Thymus (tissue), 11 donors: Measurements from ENCODE around the gene DACT3. TPM values are rescaled to one million over a fixed set of nuclear protein-coding genes. Genes with fewer than 3 reads are reported as not detected.

ENCODE experiments used
- DNase-seq, 9 donors: peaks; one replicate each; pipeline ENCODE4 v3.0.0-alpha.2; 2013; ENCODE audit warnings: low spot score in 9 of 9, low read depth in 6 of 9, missing footprints in 1 of 9
- H3K27ac ChIP-seq, 2 donors: one replicate each; pipeline ENCODE4 v1.5.1; 2013; ENCODE audit warnings: control low read depth in 1 of 2, low read depth in 1 of 2, low read length in 1 of 2, mild to moderate bottlenecking in 1 of 2, moderate library complexity in 1 of 2
- H3K27me3 ChIP-seq, 2 donors: one replicate each; pipeline ENCODE4 v1.5.1; 2013; ENCODE audit warnings: low read length in 1 of 2; ENCODE audit not compliant: control insufficient read depth in 2 of 2, insufficient read depth in 1 of 2
- H3K36me3 ChIP-seq, 2 donors: one replicate each; pipeline ENCODE4 v1.5.1; 2013; ENCODE audit warnings: low read length in 1 of 2, mild to moderate bottlenecking in 1 of 2, moderate library complexity in 1 of 2; ENCODE audit not compliant: control insufficient read depth in 2 of 2, insufficient read depth in 2 of 2
- H3K4me1 ChIP-seq, 2 donors: one replicate each; pipeline ENCODE4 v1.5.1; 2013; ENCODE audit warnings: low read length in 2 of 2; ENCODE audit not compliant: control insufficient read depth in 2 of 2, insufficient read depth in 2 of 2
- H3K4me3 ChIP-seq, 2 donors: one replicate each; pipeline ENCODE4 v1.5.1; 2013; ENCODE audit warnings: low read length in 2 of 2, control low read depth in 1 of 2, mild to moderate bottlenecking in 1 of 2
- H3K9me3 ChIP-seq, 2 donors: one replicate each; pipeline ENCODE4 v1.5.1; 2013; ENCODE audit warnings: low read length in 1 of 2, mild to moderate bottlenecking in 1 of 2; ENCODE audit not compliant: control insufficient read depth in 2 of 2, insufficient read depth in 1 of 2
- WGBS: extraction: QIAGEN DNeasy Blood & Tissue Kit; methylation state at CpG from one replicate; pipeline ENCODE4 v1.1.7; 2013; 5-methylcytosine and 5-hydroxymethylcytosine counted together
- polyA plus RNA-seq: library from polyadenylated mRNA; stranded (reverse); fragments of 200-250 nt; gene quantifications from one replicate; pipeline ENCODE4 v1.2.3, GENCODE V29; 2013
- total RNA-seq: library from RNA; stranded (reverse); fragments of 120-200 nt; gene quantifications from one replicate; pipeline ENCODE4 v1.2.4, GENCODE V29; 2013
- donor health status: healthy.

DACT3 gene
- total and polyA plus RNA-seq, 2 donors: 1.2 to 3.4 TPM

GRCh38 chr19:46620716-46621115 lies 40.3 kb downstream of the DACT3 start:
- Histone ChIP-seq H3K27me3 (peaks cover 0 to 8% of the 10 kb centered on the region in 2 donors), H3K36me3 (no peaks in the 10 kb centered on the region), H3K4me1 (peaks cover 31 to 75% of the 10 kb centered on the region in 2 donors), H3K9me3 (no peaks in the 10 kb centered on the region), H3K4me3 (no peak overlapping the region), H3K27ac (peak overlapping the region in 1 of 2 donors; percentile 33)
- WGBS: 91% methylated on average over 6 of the region's 6 CpGs
- no peak for DNase-seq

DNA sequence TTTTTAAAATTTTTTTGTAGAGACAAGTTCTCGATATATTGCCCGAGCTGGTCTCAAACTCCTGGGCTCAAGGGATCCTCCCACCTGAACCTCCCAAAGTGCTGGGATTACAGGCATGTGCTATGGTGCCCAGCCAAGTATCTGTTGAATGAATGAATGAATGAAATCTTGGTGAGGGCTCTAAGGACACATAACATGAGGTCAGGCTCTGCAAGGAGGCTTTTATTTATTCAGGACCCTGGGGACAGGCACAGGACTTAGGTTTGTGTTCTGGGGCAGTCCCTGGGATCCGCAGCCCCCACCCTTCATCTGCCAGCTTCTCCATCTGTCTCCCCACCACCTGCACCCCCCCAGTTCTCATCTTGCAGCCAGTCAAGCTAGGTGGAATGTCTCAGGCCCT lies 40.7 kb downstream of the DACT3 start:
- no peaks in the 10 kb centered on the region for H3K9me3 ChIP-seq
- peak overlapping the region; percentile 33 to 49 for H3K27ac ChIP-seq
- H3K36me3 ChIP-seq: no peaks in the 10 kb centered on the region
- DNase-seq: no peak
- peaks cover 31 to 72% of the 10 kb centered on the region in 2 donors for H3K4me1 ChIP-seq
- WGBS: 96% methylated on average over 3 of the region's 3 CpGs
- peaks cover 0 to 8% of the 10 kb centered on the region in 2 donors for H3K27me3 ChIP-seq
- H3K4me3 ChIP-seq: no peak overlapping the region

GRCh38 chr19:46618670-46619231 lies 42.2 kb downstream of the DACT3 start:
- H3K27ac ChIP-seq: peak overlapping the region; percentile 68
- no peaks in the 10 kb centered on the region for H3K36me3 ChIP-seq
- DNase-seq: peak in 1 of 9 donors; percentile 41
- 67% methylated on average over 9 of the region's 9 CpGs for WGBS
- peaks cover 0 to 8% of the 10 kb centered on the region in 2 donors for H3K27me3 ChIP-seq
- H3K9me3 ChIP-seq: no peaks in the 10 kb centered on the region
- H3K4me1 ChIP-seq: peaks cover 28 to 73% of the 10 kb centered on the region in 2 donors
- H3K4me3 ChIP-seq: no peak overlapping the region

GRCh38 chr19:46617601-46618000 lies 43.4 kb downstream of the DACT3 start:
- peaks cover 0 to 8% of the 10 kb centered on the region in 2 donors for H3K27me3 ChIP-seq
- H3K9me3 ChIP-seq: no peaks in the 10 kb centered on the region
- no peak overlapping the region for H3K4me3 ChIP-seq
- peaks cover 28 to 81% of the 10 kb centered on the region in 2 donors for H3K4me1 ChIP-seq
- H3K36me3 ChIP-seq: no peaks in the 10 kb centered on the region
- H3K27ac ChIP-seq: peak overlapping the region; percentile 37 to 80
- peak in 1 of 9 donors; percentile 42 for DNase-seq
- WGBS: 89% methylated on average over 6 of the region's 6 CpGs

DNA sequence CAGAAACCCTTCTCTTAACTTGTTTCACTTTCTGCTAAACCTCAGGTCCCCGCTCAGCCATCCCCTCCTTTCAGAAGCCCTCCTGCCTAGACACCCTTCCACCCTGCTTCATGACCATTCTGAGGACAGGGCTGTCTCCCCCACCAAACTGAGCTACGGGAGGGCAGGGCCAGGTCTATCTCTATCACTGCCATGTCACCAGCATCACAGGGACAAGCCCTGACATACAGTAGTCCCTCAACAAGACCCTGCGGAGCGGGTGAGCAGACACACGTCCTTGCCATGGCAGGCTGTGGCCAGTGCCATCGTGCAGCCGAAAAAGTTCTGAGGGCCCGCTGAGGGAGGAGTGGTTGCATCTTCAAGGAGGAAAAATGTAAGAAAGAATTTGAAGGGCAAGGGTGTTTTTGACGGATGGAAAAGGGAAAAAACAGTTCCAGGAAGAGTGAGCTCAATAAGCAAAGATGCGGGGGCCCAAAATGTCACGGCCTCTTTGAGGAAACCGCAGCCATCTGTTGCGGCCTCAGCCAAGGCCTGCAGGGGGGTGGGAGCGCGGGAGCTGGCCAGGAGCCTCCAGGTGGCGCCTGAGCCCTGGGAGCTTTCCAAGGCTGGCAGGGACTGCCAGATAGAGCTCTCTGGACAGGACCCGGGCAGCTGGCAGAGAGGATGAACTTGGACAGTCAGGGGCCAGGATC lies 44.2 kb downstream of the DACT3 start:
- Histone ChIP-seq H3K4me3 (no peak overlapping the region), H3K4me1 (peaks cover 37 to 82% of the 10 kb centered on the region in 2 donors), H3K36me3 (no peaks in the 10 kb centered on the region), H3K27me3 (peaks cover 0 to 8% of the 10 kb centered on the region in 2 donors), H3K9me3 (no peaks in the 10 kb centered on the region), H3K27ac (peak overlapping the region; percentile 37 to 82)
- WGBS: 6% methylated on average over 17 of the region's 17 CpGs
- DNase-seq: peak in 1 of 9 donors; percentile 71

DNA sequence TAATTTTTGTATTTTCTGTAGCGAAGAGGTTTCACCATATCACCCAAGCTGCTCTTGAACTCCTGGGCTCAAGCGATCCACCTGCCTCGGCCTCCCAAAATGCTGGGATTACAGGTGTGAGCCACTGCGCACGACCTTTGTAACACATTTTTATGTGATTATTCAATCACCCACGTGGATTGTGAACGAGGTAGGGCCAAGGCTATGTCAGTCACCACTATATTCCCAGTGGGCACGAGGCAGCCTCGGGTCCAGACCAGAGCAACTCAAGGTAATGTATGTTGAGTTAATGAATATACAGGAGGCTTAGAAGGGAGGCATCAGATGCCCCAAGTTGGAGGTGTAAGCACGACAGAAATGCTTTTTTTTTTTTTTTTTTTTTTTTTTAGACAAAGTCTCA lies 45.0 kb downstream of the DACT3 start:
- peaks cover 0 to 3% of the 10 kb centered on the region in 2 donors for H3K27me3 ChIP-seq
- peaks cover 45 to 82% of the 10 kb centered on the region in 2 donors for H3K4me1 ChIP-seq
- no peaks in the 10 kb centered on the region for H3K9me3 ChIP-seq
- no peaks in the 10 kb centered on the region for H3K36me3 ChIP-seq
- DNase-seq: no peak
- H3K4me3 ChIP-seq: no peak overlapping the region
- no peak overlapping the region for H3K27ac ChIP-seq
- WGBS: 92% methylated on average over 10 of the region's 10 CpGs

- DNase-seq: peak in 3 of 9 donors; percentile 71 to 85 (median 82)
- no peaks in the 10 kb centered on the region for H3K9me3 ChIP-seq
- peaks cover 12 to 15% of the 10 kb centered on the region in 2 donors for H3K36me3 ChIP-seq
- peaks cover 39 to 81% of the 10 kb centered on the region in 2 donors for H3K4me1 ChIP-seq
- 19% methylated on average over 12 of the region's 12 CpGs for WGBS
- H3K4me3 ChIP-seq: no peak overlapping the region
- peaks cover 0 to 2% of the 10 kb centered on the region in 2 donors for H3K27me3 ChIP-seq
- no peak overlapping the region for H3K27ac ChIP-seq
Measured at GRCh38 chr19:46614114-46614722, 46.8 kb downstream of the DACT3 start.

DNA sequence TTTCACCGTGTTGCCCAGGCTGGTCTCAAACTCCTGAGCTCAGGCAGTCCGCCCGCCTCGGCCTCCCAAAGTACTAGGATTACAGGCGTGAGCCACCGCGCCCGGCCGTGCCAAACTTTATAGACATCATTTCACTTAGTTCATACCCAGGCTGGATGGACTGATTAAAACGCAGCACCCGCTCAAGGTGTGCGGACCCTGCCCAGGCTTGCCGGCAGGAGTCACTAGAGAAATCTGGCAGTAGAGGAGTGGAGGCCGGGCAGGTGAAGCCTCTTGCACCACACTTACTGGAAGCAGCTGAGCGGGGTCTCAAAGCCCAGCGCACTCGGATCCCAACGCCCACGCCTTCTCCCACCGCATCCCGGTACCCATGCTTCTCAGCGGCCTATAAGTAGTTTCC lies 47.5 kb downstream of the DACT3 start:
- no peak overlapping the region for H3K27ac ChIP-seq
- H3K4me1 ChIP-seq: peaks cover 35 to 74% of the 10 kb centered on the region in 2 donors
- H3K9me3 ChIP-seq: peaks cover 0 to 2% of the 10 kb centered on the region in 2 donors
- no peak overlapping the region for H3K4me3 ChIP-seq
- 95% methylated on average over 22 of the region's 22 CpGs for WGBS
- peaks cover 0 to 2% of the 10 kb centered on the region in 2 donors for H3K27me3 ChIP-seq
- DNase-seq: no peak
- peaks cover 19 to 22% of the 10 kb centered on the region in 2 donors for H3K36me3 ChIP-seq

DNA sequence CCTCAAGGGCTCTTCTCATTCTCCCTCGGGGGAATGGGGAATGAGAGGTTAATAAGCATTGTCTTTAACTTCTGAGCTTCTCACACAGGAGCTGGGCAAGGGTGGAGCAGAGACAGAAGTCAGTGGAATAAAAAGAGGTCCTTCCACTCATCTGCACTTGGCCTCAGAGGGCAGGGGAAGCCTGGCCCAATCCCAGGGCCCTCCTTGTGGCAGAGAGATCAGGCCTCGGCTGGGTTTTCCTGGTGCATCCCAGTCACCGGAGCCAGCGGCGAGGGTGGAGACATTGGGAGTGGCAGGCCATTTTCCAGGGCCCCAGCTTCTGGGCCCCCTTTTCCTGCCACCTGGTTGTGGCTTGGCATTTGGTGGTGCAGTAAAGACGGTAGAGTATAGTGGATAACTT lies 49.2 kb downstream of the DACT3 start:
- Histone ChIP-seq H3K36me3 (peaks cover 36 to 39% of the 10 kb centered on the region in 2 donors), H3K4me3 (no peak overlapping the region), H3K9me3 (peaks cover 0 to 2% of the 10 kb centered on the region in 2 donors), H3K4me1 (peaks cover 30 to 61% of the 10 kb centered on the region in 2 donors), H3K27me3 (no peaks in the 10 kb centered on the region), H3K27ac (peak overlapping the region; percentile 48 to 67)
- peak in 1 of 9 donors; percentile 52 for DNase-seq
- WGBS: 28% methylated on average over 6 of the region's 6 CpGs
